ENCODE data around the gene BLCAP. TPM values are rescaled to one million over a fixed set of nuclear protein-coding genes. Genes with fewer than 3 reads are reported as not detected.

BLCAP gene
- total RNA-seq, 6 experiments from 2014 or later = 32.7 to 75.5 (median 47.8) TPM

DNA sequence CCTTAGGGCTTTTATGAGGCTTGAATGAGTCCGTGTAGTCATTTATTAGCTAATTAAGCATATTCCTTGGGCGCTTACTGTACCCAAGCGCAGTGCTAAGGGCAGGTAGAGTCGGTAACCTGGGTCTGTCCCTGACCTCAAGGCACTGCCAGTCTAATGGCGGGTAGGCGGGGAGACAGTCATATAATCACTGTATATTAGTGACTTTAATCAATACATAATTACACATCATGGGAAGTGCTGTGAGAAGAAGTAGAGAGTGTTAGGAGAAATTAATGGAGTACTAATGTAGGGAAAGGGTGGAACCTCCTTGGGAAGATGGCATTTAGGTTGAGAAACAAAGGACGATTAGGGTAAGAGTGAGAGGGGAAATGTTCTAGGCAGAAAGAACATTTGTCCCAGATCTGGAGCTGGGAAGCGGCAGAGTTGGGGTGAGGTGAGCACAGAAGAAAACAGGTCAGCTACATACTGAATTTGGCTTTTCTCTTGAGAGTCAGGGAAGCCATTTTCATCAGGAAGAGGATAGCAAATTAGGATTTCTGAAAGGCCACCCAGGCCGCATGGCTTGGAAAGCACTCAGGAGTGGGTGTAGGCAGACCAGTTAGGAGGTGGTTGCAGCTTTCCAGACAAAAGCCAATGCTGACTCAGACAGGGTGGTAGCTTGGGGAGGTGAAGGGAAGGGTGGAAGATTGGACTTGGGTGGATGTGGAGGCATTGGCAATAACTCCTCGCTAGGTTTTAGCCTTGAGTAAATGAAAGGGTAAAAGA, 954 bp upstream of the BLCAP start:
- no peaks in the 10 kb centered on the region for H3K9me3 ChIP-seq
- H3K27ac ChIP-seq = peak overlapping the region; percentile 99 to 100 (median 100)
- ATAC-seq (peak in 1 of 4 donors; percentile 0), DNase-seq (peak in 1 of 3 donors; percentile 30)
- H3K27me3 ChIP-seq = no peaks in the 10 kb centered on the region
- TF ChIP-seq POLR2A (IDR thresholded peaks at IDR 0.05) = no peak
- TF ChIP-seq, protein P1, sequence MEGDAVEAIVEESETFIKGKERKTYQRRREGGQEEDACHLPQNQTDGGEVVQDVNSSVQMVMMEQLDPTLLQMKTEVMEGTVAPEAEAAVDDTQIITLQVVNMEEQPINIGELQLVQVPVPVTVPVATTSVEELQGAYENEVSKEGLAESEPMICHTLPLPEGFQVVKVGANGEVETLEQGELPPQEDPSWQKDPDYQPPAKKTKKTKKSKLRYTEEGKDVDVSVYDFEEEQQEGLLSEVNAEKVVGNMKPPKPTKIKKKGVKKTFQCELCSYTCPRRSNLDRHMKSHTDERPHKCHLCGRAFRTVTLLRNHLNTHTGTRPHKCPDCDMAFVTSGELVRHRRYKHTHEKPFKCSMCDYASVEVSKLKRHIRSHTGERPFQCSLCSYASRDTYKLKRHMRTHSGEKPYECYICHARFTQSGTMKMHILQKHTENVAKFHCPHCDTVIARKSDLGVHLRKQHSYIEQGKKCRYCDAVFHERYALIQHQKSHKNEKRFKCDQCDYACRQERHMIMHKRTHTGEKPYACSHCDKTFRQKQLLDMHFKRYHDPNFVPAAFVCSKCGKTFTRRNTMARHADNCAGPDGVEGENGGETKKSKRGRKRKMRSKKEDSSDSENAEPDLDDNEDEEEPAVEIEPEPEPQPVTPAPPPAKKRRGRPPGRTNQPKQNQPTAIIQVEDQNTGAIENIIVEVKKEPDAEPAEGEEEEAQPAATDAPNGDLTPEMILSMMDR (IDR thresholded peaks at IDR 0.05) = no peak
- peak overlapping the region; percentile 100 for H3K4me3 ChIP-seq
- 37% methylated on average over 10 of the region's 10 CpGs for WGBS (ENCODE audit: insufficient coverage, low coverage, low lambda C conversion rate, missing lambda C conversion rate)
- no peaks in the 10 kb centered on the region for H3K36me3 ChIP-seq
- intact Hi-C loops (cut with DNase I) = loop anchor here (5.0 to 10.0 kb wide), 2 partner anchors 134 to 136 kb away; no protein-coding TSS in a partner anchor
- H3K4me1 ChIP-seq = peaks cover 0 to 22% (median 10%) of the 10 kb centered on the region in 4 donors

DNA sequence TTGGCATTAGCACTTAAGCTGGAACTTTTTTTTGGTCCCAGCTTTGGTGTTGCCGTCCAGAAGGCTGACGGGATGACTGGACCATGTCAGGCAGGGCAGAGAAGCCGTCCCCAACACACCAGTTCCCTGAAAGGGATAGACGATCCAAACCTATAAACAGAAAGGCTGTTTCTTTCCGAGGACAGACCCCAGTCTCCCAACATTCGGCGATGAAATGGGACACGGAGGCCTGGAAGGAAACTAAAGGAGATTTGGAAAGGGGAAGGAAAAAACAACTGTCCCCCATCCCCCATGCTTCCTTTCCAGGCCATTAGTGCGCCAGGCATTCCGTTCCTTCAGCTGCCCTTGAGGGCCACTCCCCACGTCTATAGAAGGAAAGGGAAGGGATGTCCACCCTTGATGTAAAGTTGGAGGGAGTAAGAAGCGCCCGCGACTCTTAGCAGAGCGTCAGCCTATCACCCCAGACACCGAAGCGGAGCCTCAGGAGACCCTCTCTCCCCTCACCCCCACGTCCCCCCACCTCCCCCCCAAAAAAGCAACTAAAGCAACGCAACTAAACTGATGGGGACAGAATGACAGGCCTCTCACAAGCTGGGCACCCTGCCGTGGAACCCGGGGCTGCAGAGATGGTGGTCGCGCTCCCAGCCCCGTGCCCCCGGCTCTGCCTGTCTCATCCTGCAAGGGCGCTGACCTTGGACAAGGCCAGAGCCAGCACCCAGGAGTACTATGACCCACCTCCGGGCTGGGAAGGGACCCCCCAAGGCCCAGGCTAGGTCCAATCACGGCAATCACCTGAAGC, 638 bp downstream of the BLCAP start:
- Histone ChIP-seq H3K4me1 (peaks cover 0 to 22% (median 10%) of the 10 kb centered on the region in 4 donors), H3K27me3 (no peaks in the 10 kb centered on the region), H3K36me3 (no peaks in the 10 kb centered on the region), H3K4me3 (peak overlapping the region; percentile 100), H3K27ac (peak overlapping the region; percentile 99 to 100 (median 100)), H3K9me3 (no peaks in the 10 kb centered on the region)
- peak; percentile 30 to 54 (median 40) for ATAC-seq
- peak in 1 of 3 donors; percentile 51 for DNase-seq
- WGBS (ENCODE audit: insufficient coverage, low coverage, low lambda C conversion rate, missing lambda C conversion rate) = 3% methylated on average over 18 of the region's 28 CpGs
- TF ChIP-seq, protein P1 (IDR thresholded peaks at IDR 0.05) = no peak
- TF ChIP-seq POLR2A (IDR thresholded peaks at IDR 0.05) = no peak
- intact Hi-C loops (cut with DNase I) = loop anchor here (5.0 to 10.0 kb wide), 2 partner anchors 132 to 135 kb away; no protein-coding TSS in a partner anchor

DNA sequence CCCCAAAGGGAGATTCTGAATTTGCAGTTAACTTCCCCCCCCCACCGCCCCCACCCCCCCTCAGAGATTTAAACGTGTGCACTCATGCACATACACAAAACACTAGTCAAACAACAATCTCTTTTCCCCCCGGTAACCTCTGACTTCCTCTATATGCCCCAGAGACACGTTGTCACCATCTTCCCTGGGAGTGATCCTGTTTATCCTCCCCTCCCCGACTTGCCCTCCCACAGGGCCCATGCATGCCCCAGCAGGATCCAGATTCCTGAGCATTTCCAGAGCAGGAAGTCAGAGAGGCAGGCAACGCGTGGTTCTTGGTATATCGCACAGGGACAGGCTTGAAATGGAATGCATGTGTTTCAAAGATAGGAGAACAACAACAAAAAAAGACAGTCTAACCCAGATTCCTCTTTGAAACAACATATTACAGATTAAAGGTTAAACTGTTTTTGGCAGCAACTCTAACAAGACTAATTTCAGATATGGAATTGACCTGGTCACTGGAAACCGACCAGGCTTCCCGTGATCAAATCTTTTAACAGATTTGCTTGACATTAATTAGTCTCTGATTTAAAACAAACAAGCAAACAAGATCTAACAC, 1.3 kb downstream of the BLCAP start:
- Histone ChIP-seq H3K9me3 (no peaks in the 10 kb centered on the region), H3K27me3 (no peaks in the 10 kb centered on the region), H3K4me1 (peaks cover 0 to 24% (median 10%) of the 10 kb centered on the region in 4 donors), H3K36me3 (no peaks in the 10 kb centered on the region), H3K4me3 (peak overlapping the region; percentile 100), H3K27ac (peak overlapping the region; percentile 99 to 100 (median 100))
- TF ChIP-seq, protein P1 (IDR thresholded peaks at IDR 0.05) = no peak
- TF ChIP-seq POLR2A (IDR thresholded peaks at IDR 0.05) = no peak
- intact Hi-C loops (cut with DNase I) = loop anchor here (5.0 to 10.0 kb wide), 2 partner anchors 132 to 134 kb away; no protein-coding TSS in a partner anchor
- ATAC-seq (peak; percentile 20 to 58 (median 30)), DNase-seq (peak; percentile 40 to 65 (median 48))
- 3% methylated on average over 9 of the region's 10 CpGs for WGBS (ENCODE audit: insufficient coverage, low coverage, low lambda C conversion rate, missing lambda C conversion rate)

DNA sequence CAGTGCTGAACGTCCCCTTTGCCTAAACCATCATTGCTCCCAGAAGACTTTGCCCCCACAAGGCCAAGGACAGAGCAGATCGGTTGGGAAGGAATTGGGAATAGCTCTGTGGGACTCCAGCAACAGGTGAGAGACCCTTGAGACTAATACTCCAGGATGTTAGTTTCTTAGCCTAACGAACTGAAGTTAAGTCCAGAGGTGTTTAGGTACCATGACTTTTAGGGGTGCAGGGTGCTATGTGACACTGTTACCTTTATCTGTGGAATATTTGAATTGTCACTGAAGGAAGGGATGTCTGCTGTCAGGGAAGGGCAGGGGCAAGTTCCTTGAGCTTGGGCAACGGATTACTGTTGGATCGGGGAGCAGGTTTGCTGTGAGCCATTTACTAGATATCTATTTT, 1.9 kb downstream of the BLCAP start:
- Histone ChIP-seq H3K4me1 (peaks cover 0 to 29% (median 10%) of the 10 kb centered on the region in 4 donors), H3K36me3 (no peaks in the 10 kb centered on the region), H3K9me3 (no peaks in the 10 kb centered on the region), H3K27me3 (no peaks in the 10 kb centered on the region), H3K27ac (peak overlapping the region in 2 of 3 donors; percentile 100), H3K4me3 (peak overlapping the region in 2 of 3 donors; percentile 100)
- TF ChIP-seq POLR2A (IDR thresholded peaks at IDR 0.05) = no peak
- WGBS (ENCODE audit: insufficient coverage, low coverage, low lambda C conversion rate, missing lambda C conversion rate) = 28% methylated on average over 5 of the region's 5 CpGs
- intact Hi-C loops (cut with DNase I) = loop anchor here (5.0 to 10.0 kb wide), 2 partner anchors 131 to 134 kb away; no protein-coding TSS in a partner anchor
- DNase-seq (peak in 1 of 3 donors; percentile 36), ATAC-seq (no peak)

Data from right lobe of liver (tissue), 6 donors.